GM23338 (cell line): ENCODE measurements around the gene LRBA. TPM values are rescaled to one million over a fixed set of nuclear protein-coding genes. Genes with fewer than 3 reads are reported as not detected.

Source experiments
- ATAC-seq: fragments of 200-7000 bp; cut with Tn5 transposase; 3 replicates; pipeline ENCODE4 v1.9.1; 2020
- DNase-seq: peaks from one replicate; pipeline ENCODE4 v3.0.0-alpha.2; 2015; ENCODE audit warnings: low spot score
- H2AFZ ChIP-seq: fragments of 200-600 bp; sonication (generic); 2 replicates; pipeline ENCODE4 v1.8.0; 2016; ENCODE audit warnings: antibody characterized with exemption, mild to moderate bottlenecking, moderate library complexity
- H3F3A ChIP-seq: fragments of 200-600 bp; sonication (generic); replicated peaks from 2 replicates; pipeline ENCODE4 v1.8.0; 2017; ENCODE audit warnings: antibody characterized with exemption, mixed run types, low read depth
- H3K27ac ChIP-seq: fragments of 200-600 bp; sonication (generic); 2 replicates; pipeline ENCODE4 v1.6.1; 2016; ENCODE audit warnings: low read depth
- H3K27me3 ChIP-seq: fragments of 200-600 bp; sonication (generic); 2 replicates; pipeline ENCODE4 v1.8.0; 2016; ENCODE audit warnings: mild to moderate bottlenecking, mixed run types, moderate library complexity; ENCODE audit not compliant: insufficient read depth
- H3K36me3 ChIP-seq: fragments of 200-600 bp; sonication (generic); 2 replicates; pipeline ENCODE4 v1.8.0; 2016; ENCODE audit warnings: mild to moderate bottlenecking; ENCODE audit not compliant: insufficient read depth
- H3K4me1 ChIP-seq: fragments of 200-600 bp; sonication (generic); 2 replicates; pipeline ENCODE4 v1.8.0; 2016; ENCODE audit warnings: mild to moderate bottlenecking, moderate library complexity; ENCODE audit not compliant: insufficient read depth
- H3K4me2 ChIP-seq: fragments of 200-600 bp; sonication (generic); 2 replicates; pipeline ENCODE4 v1.7.1; 2017; ENCODE audit warnings: mixed run types
- H3K4me3 ChIP-seq: fragments of 200-600 bp; sonication (generic); 2 replicates; pipeline ENCODE4 v1.6.1; 2016; ENCODE audit warnings: mixed run types
- H3K79me2 ChIP-seq: fragments of 200-600 bp; sonication (generic); replicated peaks from 2 replicates; pipeline ENCODE4 v1.8.0; 2017; ENCODE audit warnings: mild to moderate bottlenecking; ENCODE audit not compliant: insufficient read depth
- H3K9me2 ChIP-seq: fragments of 200-600 bp; sonication (generic); 2 replicates; pipeline ENCODE4 v1.8.0; 2017; ENCODE audit not compliant: insufficient read depth
- H4K20me1 ChIP-seq: fragments of 200-600 bp; sonication (generic); replicated peaks from 2 replicates; pipeline ENCODE4 v1.8.0; 2017; ENCODE audit warnings: mild to moderate bottlenecking; ENCODE audit not compliant: insufficient read depth
- H3K27ac Mint-ChIP-seq: 2 replicates; pipeline ENCODE4 v1.8.0; 2020; ENCODE audit warnings: inconsistent platforms, mild to moderate bottlenecking, moderate library complexity, mixed read lengths
- H3K27me3 Mint-ChIP-seq: 3 replicates; pipeline ENCODE4 v1.8.0; 2022; ENCODE audit warnings: low read depth, mild to moderate bottlenecking, moderate library complexity, mixed read lengths, inconsistent platforms; ENCODE audit not compliant: insufficient read depth, poor library complexity
- H3K36me3 Mint-ChIP-seq: 3 replicates; pipeline ENCODE4 v1.8.0; 2021; ENCODE audit warnings: low read depth, mild to moderate bottlenecking, inconsistent platforms, moderate library complexity, mixed read lengths
- H3K4me1 Mint-ChIP-seq: 3 replicates; pipeline ENCODE4 v1.8.0; 2020; ENCODE audit warnings: mild to moderate bottlenecking, inconsistent platforms, mixed read lengths
- H3K4me3 Mint-ChIP-seq: 3 replicates; pipeline ENCODE4 v1.8.0; 2021; ENCODE audit warnings: moderate library complexity, mild to moderate bottlenecking, inconsistent platforms, mixed read lengths
- H3K9me3 Mint-ChIP-seq: 3 replicates; pipeline ENCODE4 v1.8.0; 2020; ENCODE audit warnings: moderate library complexity, mild to moderate bottlenecking, inconsistent platforms, mixed read lengths
- CREB1 ChIP-seq: fragments of 250-450 bp; sonication (Bioruptor Pico); IDR thresholded peaks from 2 replicates; pipeline ENCODE4 v1.5.0; 2020; ENCODE audit warnings: low read depth, mild to moderate bottlenecking, moderate library complexity
- CTCF ChIP-seq, 2 experiments: fragments of 200-600 bp in 1 of 2; sonication (generic) in 1 of 2; conservative IDR thresholded peaks; 2 replicates each; pipeline versions ENCODE4 v1.5.1 to v1.6.1; 2016 to 2017; ENCODE audit warnings: antibody characterized with exemption in 2 of 2, low read depth in 2 of 2, mild to moderate bottlenecking in 2 of 2, moderate library complexity in 1 of 2
- ETS1 ChIP-seq: IDR thresholded peaks from 2 replicates; pipeline ENCODE4 v1.6.1; 2016; ENCODE audit warnings: antibody characterized with exemption
- EZH2 ChIP-seq: fragments of 200-600 bp; sonication (generic); IDR thresholded peaks from one replicate; pipeline ENCODE4 v1.8.0; 2017; ENCODE audit warnings: antibody characterized with exemption, mild to moderate bottlenecking, low read depth; ENCODE audit not compliant: unreplicated experiment
- EZH2phosphoT487 ChIP-seq: fragments of 200-600 bp; sonication (generic); IDR thresholded peaks from one replicate; pipeline ENCODE4 v1.8.1; 2018; ENCODE audit warnings: antibody characterized with exemption; ENCODE audit not compliant: unreplicated experiment
- NANOG ChIP-seq: IDR thresholded peaks from 2 replicates; pipeline ENCODE4 v1.6.1; 2016; ENCODE audit warnings: antibody characterized with exemption, borderline replicate concordance
- STAT1 ChIP-seq: IDR thresholded peaks from one replicate; pipeline ENCODE4 v1.6.1; 2016; ENCODE audit warnings: antibody characterized with exemption; ENCODE audit not compliant: unreplicated experiment
- ZNF114 ChIP-seq: fragments of 250-450 bp; sonication (Bioruptor Pico); IDR thresholded peaks from 2 replicates; pipeline ENCODE4 v1.5.0; 2020; ENCODE audit warnings: mild to moderate bottlenecking, moderate library complexity
- ZNF331 ChIP-seq: fragments of 250-450 bp; sonication (Bioruptor Pico); IDR thresholded peaks from 2 replicates; pipeline ENCODE4 v1.5.0; 2020; ENCODE audit warnings: low read depth, mild to moderate bottlenecking, moderate library complexity
- ZNF462 ChIP-seq: fragments of 250-450 bp; sonication (Bioruptor Pico); IDR thresholded peaks from 2 replicates; pipeline ENCODE4 v1.5.0; 2020; ENCODE audit warnings: mild to moderate bottlenecking, moderate library complexity
- polyA plus RNA-seq: library from polyadenylated mRNA; unstranded; fragments of >200 nt; fragmentation: Nextera tagmentation; extraction: Ambion mirVana; gene quantifications from 2 replicates; pipeline ENCODE4 v1.2.1, GENCODE V29; 2016
- total RNA-seq: library from RNA; depleted of rRNA; stranded (reverse); fragments of >200 nt; shearing (Covaris generic); gene quantifications from 2 replicates; pipeline ENCODE4 v1.2.3, GENCODE V29; 2014

The LRBA gene
- total and polyA plus RNA-seq, 2 experiments from 2014 or later: 23.3 to 126 TPM

GRCh38 chr4:150942539-150942938 is 72.5 kb downstream of the LRBA start (continued):
- TF ChIP-seq ZNF462 (CRISPR knock-in tag): no peak
- no peak for TF ChIP-seq CTCF (conservative IDR thresholded peaks at IDR 0.05; ENCODE audit: low read depth in 2 of 2)
- TF ChIP-seq NANOG: no peak
- TF ChIP-seq ZNF114: no peak
- no peak for TF ChIP-seq ZNF331
- TF ChIP-seq CREB1 (CRISPR knock-in tag): no peak
- TF ChIP-seq EZH2phosphoT487: no peak

GRCh38 chr4:150940123-150940522 is 75.0 kb downstream of the LRBA start:
- no peaks in the 10 kb centered on the region for H3F3A ChIP-seq
- no peak for ATAC-seq
- Mint-ChIP-seq H3K9me3 (no peaks in the 10 kb centered on the region), H3K36me3 (no peaks in the 10 kb centered on the region), H3K4me1 (peaks cover 26% of the 10 kb centered on the region), H3K27me3 (peaks cover 2% of the 10 kb centered on the region), H3K27ac (no peak overlapping the region), H3K4me3 (no peak overlapping the region)
- H4K20me1 ChIP-seq: 0 out of 2 replicates have a peak, but pooled peaks cover 6% of the 10 kb centered on the region
- no peak overlapping the region for H2AFZ ChIP-seq
- H3K27me3 ChIP-seq: no peaks in the 10 kb centered on the region
- no peaks in the 10 kb centered on the region for H3K9me2 ChIP-seq
- H3K4me1 ChIP-seq: peaks cover 10% of the 10 kb centered on the region
- no peaks in the 10 kb centered on the region for H3K36me3 ChIP-seq
- DNase-seq: no peak
- H3K4me3 ChIP-seq: no peak overlapping the region
- peaks cover 90% of the 10 kb centered on the region for H3K79me2 ChIP-seq
- no peak overlapping the region for H3K4me2 ChIP-seq
- H3K27ac ChIP-seq: no peak overlapping the region
- TF ChIP-seq EZH2: no peak
- TF ChIP-seq EZH2phosphoT487: no peak
- no peak for TF ChIP-seq STAT1
- TF ChIP-seq CTCF (conservative IDR thresholded peaks at IDR 0.05; ENCODE audit: low read depth in 2 of 2): no peak
- TF ChIP-seq ZNF331: no peak
- no peak for TF ChIP-seq ETS1
